H9 (cell line): Measurements from ENCODE around the gene LPCAT2. TPM values are rescaled to one million over a fixed set of nuclear protein-coding genes. Genes with fewer than 3 reads are reported as not detected.

Experiments used
- DNase-seq: peaks from one replicate; pipeline ENCODE4 v3.0.0-alpha.2; 2017
- H2AFZ ChIP-seq: one replicate; pipeline ENCODE4 v1.6.1; 2013; ENCODE audit warnings: mild to moderate bottlenecking, low read length, control low read depth, moderate library complexity
- H2AK5ac ChIP-seq: 2 replicates; pipeline ENCODE4 v1.6.1; 2013; ENCODE audit warnings: low read length, control low read depth, mixed read lengths; ENCODE audit not compliant: insufficient read length
- H2BK120ac ChIP-seq: one replicate; pipeline ENCODE4 v1.6.1; 2013; ENCODE audit warnings: low read depth, mild to moderate bottlenecking, low read length, control low read depth, inconsistent platforms; ENCODE audit not compliant: poor library complexity, severe bottlenecking
- H2BK12ac ChIP-seq: 2 replicates; pipeline ENCODE4 v1.6.1; 2013; ENCODE audit warnings: low read length, control low read depth, mixed read lengths, low read depth; ENCODE audit not compliant: insufficient read length
- H2BK15ac ChIP-seq: 2 replicates; pipeline ENCODE4 v1.6.1; 2013; ENCODE audit warnings: low read depth, low read length, control low read depth
- H2BK20ac ChIP-seq: one replicate; pipeline ENCODE4 v1.6.1; 2013; ENCODE audit warnings: low read depth, mild to moderate bottlenecking, low read length, control low read depth, inconsistent platforms; ENCODE audit not compliant: poor library complexity, severe bottlenecking
- H2BK5ac ChIP-seq: 2 replicates; pipeline ENCODE4 v1.6.1; 2013; ENCODE audit warnings: low read length, control low read depth, mixed read lengths; ENCODE audit not compliant: insufficient read length
- H3K14ac ChIP-seq: 2 replicates; pipeline ENCODE4 v1.6.1; 2013; ENCODE audit warnings: low read length, control low read depth; ENCODE audit not compliant: insufficient read depth
- H3K18ac ChIP-seq: 2 replicates; pipeline ENCODE4 v1.6.1; 2013; ENCODE audit warnings: low read depth, mild to moderate bottlenecking, mixed read lengths, low read length, control low read depth; ENCODE audit not compliant: insufficient read length
- H3K23ac ChIP-seq: 2 replicates; pipeline ENCODE4 v1.6.1; 2013; ENCODE audit warnings: low read length, control low read depth, mixed read lengths, low read depth; ENCODE audit not compliant: insufficient read length
- H3K23me2 ChIP-seq: 2 replicates; pipeline ENCODE4 v1.6.1; 2013; ENCODE audit warnings: low read depth, mild to moderate bottlenecking, mixed read lengths, low read length, control low read depth; ENCODE audit not compliant: insufficient read length, poor library complexity, severe bottlenecking
- H3K27ac ChIP-seq: 2 replicates; pipeline ENCODE4 v1.5.1; 2013; ENCODE audit warnings: low read length, control low read depth, mixed read lengths, low read depth; ENCODE audit not compliant: insufficient read length
- H3K27me3 ChIP-seq: 2 replicates; pipeline ENCODE4 v1.6.1; 2013; ENCODE audit warnings: low read length, control low read depth, inconsistent platforms; ENCODE audit not compliant: insufficient read depth
- H3K4ac ChIP-seq: 2 replicates; pipeline ENCODE4 v1.6.1; 2013; ENCODE audit warnings: low read depth, mild to moderate bottlenecking, control low read depth, inconsistent platforms, low read length, moderate library complexity
- H3K4me1 ChIP-seq: 2 replicates; pipeline ENCODE4 v1.6.1; 2013; ENCODE audit warnings: low read length, control low read depth, inconsistent platforms; ENCODE audit not compliant: insufficient read depth
- H3K4me2 ChIP-seq: 2 replicates; pipeline ENCODE4 v1.6.1; 2013; ENCODE audit warnings: low read length, control low read depth, mixed read lengths; ENCODE audit not compliant: insufficient read length, insufficient read depth
- H3K56ac ChIP-seq: 2 replicates; pipeline ENCODE4 v1.6.1; 2013; ENCODE audit warnings: low read depth, mild to moderate bottlenecking, mixed read lengths, low read length, control low read depth; ENCODE audit not compliant: insufficient read length
- H3K79me1 ChIP-seq: 2 replicates; pipeline ENCODE4 v1.6.1; 2013; ENCODE audit warnings: low read depth, mild to moderate bottlenecking, moderate library complexity, low read length, control low read depth, inconsistent platforms; ENCODE audit not compliant: insufficient read depth, poor library complexity, severe bottlenecking
- H3K79me2 ChIP-seq: 2 replicates; pipeline ENCODE4 v1.6.1; 2013; ENCODE audit warnings: low read length, control low read depth, inconsistent platforms; ENCODE audit not compliant: insufficient read depth
- H3K9ac ChIP-seq: 2 replicates; pipeline ENCODE4 v1.6.1; 2013; ENCODE audit warnings: low read length, control low read depth, mixed read lengths; ENCODE audit not compliant: insufficient read length; ENCODE audit errors: extremely low read depth
- H3K9me3 ChIP-seq: one replicate; pipeline ENCODE4 v1.6.1; 2013; ENCODE audit warnings: low read depth, low read length, inconsistent platforms; ENCODE audit not compliant: control insufficient read depth
- H3T11ph ChIP-seq: one replicate; pipeline ENCODE4 v1.6.1; 2013; ENCODE audit warnings: mild to moderate bottlenecking, low read length, control low read depth, inconsistent platforms
- H4K20me1 ChIP-seq: one replicate; pipeline ENCODE4 v1.6.1; 2013; ENCODE audit not compliant: control insufficient read depth, insufficient read length, insufficient read depth
- H4K5ac ChIP-seq: 2 replicates; pipeline ENCODE4 v1.6.1; 2013; ENCODE audit warnings: low read depth, mild to moderate bottlenecking, mixed read lengths, low read length, control low read depth; ENCODE audit not compliant: insufficient read length
- H4K8ac ChIP-seq: replicated peaks from 2 replicates; pipeline ENCODE4 v1.6.1; 2013; ENCODE audit warnings: low read length, control low read depth, mixed read lengths, low read depth; ENCODE audit not compliant: insufficient read length
- H4K91ac ChIP-seq: 2 replicates; pipeline ENCODE4 v1.6.1; 2013; ENCODE audit warnings: low read depth, mild to moderate bottlenecking, moderate library complexity, mixed read lengths, low read length, control low read depth; ENCODE audit not compliant: insufficient read length
- H3K27ac Mint-ChIP-seq, 3 experiments: 2 replicates in 2 of 3; 3 replicates in 1 of 3; pipeline ENCODE4 v1.8.0; 2020 to 2021; ENCODE audit warnings: mixed read lengths in 3 of 3, mild to moderate bottlenecking in 1 of 3, moderate library complexity in 1 of 3
- H3K27me3 Mint-ChIP-seq: 2 replicates; pipeline ENCODE4 v1.8.0; 2021; ENCODE audit warnings: low read depth, mild to moderate bottlenecking, moderate library complexity, mixed read lengths
- H3K36me3 Mint-ChIP-seq, 3 experiments: 2 replicates in 2 of 3; 3 replicates in 1 of 3; pipeline ENCODE4 v1.8.0; 2020 to 2021; ENCODE audit warnings: low read depth in 3 of 3, mixed read lengths in 3 of 3; ENCODE audit not compliant: insufficient read depth in 1 of 3
- H3K4me1 Mint-ChIP-seq, 2 experiments: 2 replicates each; pipeline ENCODE4 v1.8.0; 2020; ENCODE audit warnings: mixed read lengths in 2 of 2
- H3K4me3 Mint-ChIP-seq, 2 experiments: 2 replicates in 1 of 2; 3 replicates in 1 of 2; pipeline ENCODE4 v1.8.0; 2020 to 2021; ENCODE audit warnings: mild to moderate bottlenecking in 2 of 2, mixed read lengths in 2 of 2, moderate library complexity in 1 of 2
- H3K9me3 Mint-ChIP-seq, 2 experiments: 2 replicates in 1 of 2; 3 replicates in 1 of 2; pipeline ENCODE4 v1.8.0; 2020; ENCODE audit warnings: mild to moderate bottlenecking in 2 of 2, mixed read lengths in 2 of 2, moderate library complexity in 1 of 2
- WGBS: extraction: QIAGEN DNeasy Blood & Tissue Kit; methylation state at CpG from one replicate; pipeline ENCODE4 v1.1.7; 2013; ENCODE audit warnings: missing lambda C conversion rate, low lambda C conversion rate, mixed read lengths; ENCODE audit not compliant: insufficient read length; ENCODE audit errors: extremely low coverage; 5-methylcytosine and 5-hydroxymethylcytosine counted together
- total RNA-seq: library from RNA; stranded (reverse); gene quantifications from 2 replicates; pipeline ENCODE4 v1.2.1, GENCODE V29; 2021
- TF ChIP-seq, protein P1 (sequence below): fragments of 200-600 bp; sonication (generic); conservative IDR thresholded peaks from 3 replicates; pipeline ENCODE4 v1.8.0; 2021; ENCODE audit warnings: antibody characterized with exemption, mild to moderate bottlenecking

The LPCAT2 gene
- total RNA-seq, 1 experiment from 2014 or later = 2.8 TPM

GRCh38 chr16:55539049-55539448 lies 30.2 kb downstream of the LPCAT2 start:
- Histone ChIP-seq H3K23me2 (no peaks in the 10 kb centered on the region), H4K91ac (no peak overlapping the region), H3K18ac (no peak overlapping the region), H2AFZ (no peak overlapping the region), H3K79me2 (no peaks in the 10 kb centered on the region), H2BK5ac (no peak overlapping the region), H4K8ac (no peak overlapping the region), H3K4me2 (no peak overlapping the region), H2BK120ac (no peak overlapping the region), H3K9me3 (no peaks in the 10 kb centered on the region), H3K56ac (no peak overlapping the region), H3K27ac (no peak overlapping the region), H3K23ac (no peak overlapping the region), H3K14ac (no peak overlapping the region), H3K79me1 (no peaks in the 10 kb centered on the region), H2BK20ac (no peak overlapping the region), H2AK5ac (no peak overlapping the region), H4K5ac (no peak overlapping the region), H3T11ph (no peak overlapping the region), H4K20me1 (no peaks in the 10 kb centered on the region), H3K4me1 (no peaks in the 10 kb centered on the region), H3K27me3 (no peaks in the 10 kb centered on the region), H2BK12ac (no peak overlapping the region), H2BK15ac (no peak overlapping the region), H3K9ac (no peak overlapping the region), H3K4ac (no peak overlapping the region)
- no peaks in the 10 kb centered on the region for H3K27me3 Mint-ChIP-seq
- no peaks in the 10 kb centered on the region for H3K36me3 Mint-ChIP-seq
- DNase-seq = no peak
- H3K4me1 Mint-ChIP-seq = peaks cover 4% of the 10 kb centered on the region in 2 experiments; a peak in 2 of 4 replicates
- no peaks in the 10 kb centered on the region for H3K9me3 Mint-ChIP-seq
- TF ChIP-seq, protein P1, sequence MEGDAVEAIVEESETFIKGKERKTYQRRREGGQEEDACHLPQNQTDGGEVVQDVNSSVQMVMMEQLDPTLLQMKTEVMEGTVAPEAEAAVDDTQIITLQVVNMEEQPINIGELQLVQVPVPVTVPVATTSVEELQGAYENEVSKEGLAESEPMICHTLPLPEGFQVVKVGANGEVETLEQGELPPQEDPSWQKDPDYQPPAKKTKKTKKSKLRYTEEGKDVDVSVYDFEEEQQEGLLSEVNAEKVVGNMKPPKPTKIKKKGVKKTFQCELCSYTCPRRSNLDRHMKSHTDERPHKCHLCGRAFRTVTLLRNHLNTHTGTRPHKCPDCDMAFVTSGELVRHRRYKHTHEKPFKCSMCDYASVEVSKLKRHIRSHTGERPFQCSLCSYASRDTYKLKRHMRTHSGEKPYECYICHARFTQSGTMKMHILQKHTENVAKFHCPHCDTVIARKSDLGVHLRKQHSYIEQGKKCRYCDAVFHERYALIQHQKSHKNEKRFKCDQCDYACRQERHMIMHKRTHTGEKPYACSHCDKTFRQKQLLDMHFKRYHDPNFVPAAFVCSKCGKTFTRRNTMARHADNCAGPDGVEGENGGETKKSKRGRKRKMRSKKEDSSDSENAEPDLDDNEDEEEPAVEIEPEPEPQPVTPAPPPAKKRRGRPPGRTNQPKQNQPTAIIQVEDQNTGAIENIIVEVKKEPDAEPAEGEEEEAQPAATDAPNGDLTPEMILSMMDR = no peak
- H3K27ac Mint-ChIP-seq = no peak overlapping the region
- no CpG with 5 or more reads among the region's 5 CpGs for WGBS
- H3K4me3 Mint-ChIP-seq = no peak overlapping the region
